HepG2 (cell line): Measurements from ENCODE around the gene CEP170. TPM values are rescaled to one million over a fixed set of nuclear protein-coding genes. Genes with fewer than 3 reads are reported as not detected.
A peak's percentile ranks its signal among the peaks of the same experiment; 100 is the strongest.

Experiments
- CEBPG ChIP-seq: IDR thresholded peaks from 2 replicates; pipeline ENCODE4 v1.6.1; 2016
- CREM ChIP-seq, 2 experiments: sonication (generic) in 1 of 2; formaldehyde crosslinking in 1 of 2; IDR thresholded peaks; 2 replicates each; pipeline versions ENCODE4 v1.4.0 to v1.6.1; 2016 to 2020; ENCODE audit warnings: antibody characterized with exemption in 1 of 2, mild to moderate bottlenecking in 1 of 2, missing genetic modification reagents in 1 of 2
- NFKBIZ ChIP-seq: IDR thresholded peaks from 2 replicates; pipeline ENCODE4 v1.6.1; 2018; ENCODE audit warnings: missing genetic modification reagents, missing compliant biosample characterization
- NR2F6 ChIP-seq, 2 experiments: IDR thresholded peaks; 2 replicates each; pipeline ENCODE4 v1.6.1; 2016; ENCODE audit warnings: antibody characterized with exemption in 1 of 2, mild to moderate bottlenecking in 1 of 2
- SOX5 ChIP-seq: IDR thresholded peaks from 2 replicates; pipeline ENCODE4 v1.6.1; 2016; ENCODE audit warnings: borderline replicate concordance
- TAF1 ChIP-seq: sonication (generic); formaldehyde crosslinking; IDR thresholded peaks from 2 replicates; pipeline ENCODE4 v1.4.0; 2020; ENCODE audit warnings: missing genetic modification reagents
- ZNF558 ChIP-seq: sonication (generic); formaldehyde crosslinking; IDR thresholded peaks from 2 replicates; pipeline ENCODE4 v1.9.0; 2022; ENCODE audit warnings: mild to moderate bottlenecking, missing genetic modification reagents, borderline replicate concordance
- polyA plus RNA-seq, 8 experiments: library from polyadenylated mRNA; depleted of rRNA in 3 of 8; stranded (reverse) in 7 of 8; unstranded in 1 of 8; fragments of >200 nt; fragmentation: Illumina TruSeq in 4 of 8; extraction: Trizol in 4 of 8; gene quantifications; 2 replicates each; pipeline versions ENCODE4 v1.2.1 to v1.2.3, GENCODE V29; 2011 to 2016; ENCODE audit warnings: low read depth in 4 of 8, missing spikeins in 1 of 8, mixed read lengths in 1 of 8; ENCODE audit not compliant: insufficient read depth in 1 of 8
- total RNA-seq, 5 experiments: library from RNA; depleted of rRNA; stranded (reverse); fragments of >200 nt; fragmentation: Illumina TruSeq; extraction: Trizol; gene quantifications; 2 replicates each; pipeline ENCODE4 v1.2.3, GENCODE V29; 2016; ENCODE audit warnings: low read depth in 1 of 5
- TF ChIP-seq, protein P1 (sequence below): sonication (generic); formaldehyde crosslinking; IDR thresholded peaks from 2 replicates; pipeline ENCODE4 v1.5.1; 2020; ENCODE audit warnings: mild to moderate bottlenecking, missing genetic modification reagents, moderate library complexity
- TF ChIP-seq, protein P2 (sequence below): sonication (generic); formaldehyde crosslinking; IDR thresholded peaks from 2 replicates; pipeline ENCODE4 v1.8.0; 2022; ENCODE audit warnings: missing genetic modification reagents, mild to moderate bottlenecking, moderate library complexity, borderline replicate concordance
- TF ChIP-seq, protein P3 (sequence below): sonication (generic); formaldehyde crosslinking; IDR thresholded peaks from 2 replicates; pipeline ENCODE4 v1.8.1; 2023; ENCODE audit warnings: mild to moderate bottlenecking, inconsistent platforms, moderate library complexity, missing genetic modification reagents, borderline replicate concordance
- TF ChIP-seq, protein P4 (sequence below): sonication (generic); formaldehyde crosslinking; IDR thresholded peaks from 2 replicates; pipeline ENCODE4 v1.4.0; 2020; ENCODE audit warnings: mild to moderate bottlenecking, missing genetic modification reagents
- TF ChIP-seq, protein P5 (sequence below): sonication (generic); formaldehyde crosslinking; IDR thresholded peaks from 2 replicates; pipeline ENCODE4 v1.9.0; 2022; ENCODE audit warnings: missing genetic modification reagents, mild to moderate bottlenecking, borderline replicate concordance

Gene CEP170
- total and polyA plus RNA-seq, 2 of the 13 experiments (the other 11 are each of a cell fraction or from before 2014, with no cell fraction given), result 23.0 to 28.6 TPM

DNA sequence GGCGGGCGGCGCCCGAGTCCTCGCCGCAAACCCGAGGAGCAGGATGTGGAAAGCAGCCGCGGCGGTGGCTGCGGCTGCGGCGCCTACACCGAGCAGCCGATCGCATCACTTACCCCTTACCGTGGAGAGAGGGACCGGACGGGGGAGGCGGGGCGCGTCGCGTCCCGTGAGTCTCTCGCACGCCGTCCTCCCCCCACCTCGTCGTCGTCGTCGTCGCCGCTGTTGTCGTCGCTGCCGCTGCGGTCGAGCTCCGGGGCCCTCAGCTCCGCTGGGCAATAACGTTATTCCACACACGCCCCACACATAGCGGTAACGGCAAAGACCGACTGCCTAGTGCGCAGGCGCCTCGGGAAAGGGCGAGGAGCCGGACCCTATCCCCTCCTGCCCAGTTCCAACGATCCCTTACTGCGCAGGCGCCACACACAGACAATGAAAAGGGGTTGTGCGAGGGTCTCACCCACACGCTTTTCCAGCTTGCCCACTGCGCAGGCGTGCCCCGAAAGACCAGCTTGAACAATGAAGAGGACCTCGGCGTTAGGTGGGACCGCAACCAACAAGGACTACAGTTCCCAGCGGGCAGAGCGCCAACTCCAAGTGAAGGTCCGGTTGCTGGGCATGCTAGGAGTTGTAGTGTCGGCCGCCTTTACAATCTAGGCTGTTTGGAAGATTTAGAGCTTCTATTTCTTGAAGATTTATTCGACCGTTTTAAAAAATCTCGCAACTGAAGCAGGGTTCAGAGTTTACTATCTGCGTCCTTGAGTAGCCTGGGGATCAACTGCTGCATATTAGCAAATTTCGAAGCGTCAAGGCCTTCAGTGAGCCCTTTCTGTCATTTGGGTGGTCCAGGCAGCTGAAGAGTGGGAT lies at the start of gene CEP170 (continued):
- TF ChIP-seq, protein P1, sequence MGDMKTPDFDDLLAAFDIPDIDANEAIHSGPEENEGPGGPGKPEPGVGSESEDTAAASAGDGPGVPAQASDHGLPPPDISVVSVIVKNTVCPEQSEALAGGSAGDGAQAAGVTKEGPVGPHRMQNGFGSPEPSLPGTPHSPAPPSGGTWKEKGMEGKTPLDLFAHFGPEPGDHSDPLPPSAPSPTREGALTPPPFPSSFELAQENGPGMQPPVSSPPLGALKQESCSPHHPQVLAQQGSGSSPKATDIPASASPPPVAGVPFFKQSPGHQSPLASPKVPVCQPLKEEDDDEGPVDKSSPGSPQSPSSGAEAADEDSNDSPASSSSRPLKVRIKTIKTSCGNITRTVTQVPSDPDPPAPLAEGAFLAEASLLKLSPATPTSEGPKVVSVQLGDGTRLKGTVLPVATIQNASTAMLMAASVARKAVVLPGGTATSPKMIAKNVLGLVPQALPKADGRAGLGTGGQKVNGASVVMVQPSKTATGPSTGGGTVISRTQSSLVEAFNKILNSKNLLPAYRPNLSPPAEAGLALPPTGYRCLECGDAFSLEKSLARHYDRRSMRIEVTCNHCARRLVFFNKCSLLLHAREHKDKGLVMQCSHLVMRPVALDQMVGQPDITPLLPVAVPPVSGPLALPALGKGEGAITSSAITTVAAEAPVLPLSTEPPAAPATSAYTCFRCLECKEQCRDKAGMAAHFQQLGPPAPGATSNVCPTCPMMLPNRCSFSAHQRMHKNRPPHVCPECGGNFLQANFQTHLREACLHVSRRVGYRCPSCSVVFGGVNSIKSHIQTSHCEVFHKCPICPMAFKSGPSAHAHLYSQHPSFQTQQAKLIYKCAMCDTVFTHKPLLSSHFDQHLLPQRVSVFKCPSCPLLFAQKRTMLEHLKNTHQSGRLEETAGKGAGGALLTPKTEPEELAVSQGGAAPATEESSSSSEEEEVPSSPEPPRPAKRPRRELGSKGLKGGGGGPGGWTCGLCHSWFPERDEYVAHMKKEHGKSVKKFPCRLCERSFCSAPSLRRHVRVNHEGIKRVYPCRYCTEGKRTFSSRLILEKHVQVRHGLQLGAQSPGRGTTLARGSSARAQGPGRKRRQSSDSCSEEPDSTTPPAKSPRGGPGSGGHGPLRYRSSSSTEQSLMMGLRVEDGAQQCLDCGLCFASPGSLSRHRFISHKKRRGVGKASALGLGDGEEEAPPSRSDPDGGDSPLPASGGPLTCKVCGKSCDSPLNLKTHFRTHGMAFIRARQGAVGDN (CRISPR knock-in tag), result peak; percentile 77
- TF ChIP-seq SOX5 (peak; percentile 84), NFKBIZ (CRISPR knock-in tag) (no peak), NR2F6 (IDR thresholded peaks at IDR 0.05) (no peak), NR2F6 (CRISPR knock-in tag; IDR thresholded peaks at IDR 0.05) (no peak), CREM (IDR thresholded peaks at IDR 0.05) (peak; percentile 96), CREM (CRISPR knock-in tag; IDR thresholded peaks at IDR 0.05) (no peak), CEBPG (CRISPR knock-in tag) (no peak), TAF1 (CRISPR knock-in tag) (peak; percentile 67), ZNF558 (CRISPR knock-in tag) (no peak)
- TF ChIP-seq, protein P2, sequence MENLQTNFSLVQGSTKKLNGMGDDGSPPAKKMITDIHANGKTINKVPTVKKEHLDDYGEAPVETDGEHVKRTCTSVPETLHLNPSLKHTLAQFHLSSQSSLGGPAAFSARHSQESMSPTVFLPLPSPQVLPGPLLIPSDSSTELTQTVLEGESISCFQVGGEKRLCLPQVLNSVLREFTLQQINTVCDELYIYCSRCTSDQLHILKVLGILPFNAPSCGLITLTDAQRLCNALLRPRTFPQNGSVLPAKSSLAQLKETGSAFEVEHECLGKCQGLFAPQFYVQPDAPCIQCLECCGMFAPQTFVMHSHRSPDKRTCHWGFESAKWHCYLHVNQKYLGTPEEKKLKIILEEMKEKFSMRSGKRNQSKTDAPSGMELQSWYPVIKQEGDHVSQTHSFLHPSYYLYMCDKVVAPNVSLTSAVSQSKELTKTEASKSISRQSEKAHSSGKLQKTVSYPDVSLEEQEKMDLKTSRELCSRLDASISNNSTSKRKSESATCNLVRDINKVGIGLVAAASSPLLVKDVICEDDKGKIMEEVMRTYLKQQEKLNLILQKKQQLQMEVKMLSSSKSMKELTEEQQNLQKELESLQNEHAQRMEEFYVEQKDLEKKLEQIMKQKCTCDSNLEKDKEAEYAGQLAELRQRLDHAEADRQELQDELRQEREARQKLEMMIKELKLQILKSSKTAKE (CRISPR knock-in tag), result 0 out of 2 replicates have a peak, but pooled peaks have one; percentile 42
- TF ChIP-seq, protein P3, sequence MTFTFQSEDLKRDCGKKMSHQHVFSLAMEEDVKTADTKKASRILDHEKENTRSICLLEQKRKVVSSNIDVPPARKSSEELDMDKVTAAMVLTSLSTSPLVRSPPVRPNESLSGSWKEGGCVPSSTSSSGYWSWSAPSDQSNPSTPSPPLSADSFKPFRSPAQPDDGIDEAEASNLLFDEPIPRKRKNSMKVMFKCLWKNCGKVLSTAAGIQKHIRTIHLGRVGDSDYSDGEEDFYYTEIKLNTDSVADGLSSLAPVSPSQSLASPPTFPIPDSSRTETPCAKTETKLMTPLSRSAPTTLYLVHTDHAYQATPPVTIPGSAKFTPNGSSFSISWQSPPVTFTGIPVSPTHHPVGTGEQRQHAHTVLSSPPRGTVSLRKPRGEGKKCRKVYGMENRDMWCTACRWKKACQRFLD (CRISPR knock-in tag), result no peak
- TF ChIP-seq, protein P4, sequence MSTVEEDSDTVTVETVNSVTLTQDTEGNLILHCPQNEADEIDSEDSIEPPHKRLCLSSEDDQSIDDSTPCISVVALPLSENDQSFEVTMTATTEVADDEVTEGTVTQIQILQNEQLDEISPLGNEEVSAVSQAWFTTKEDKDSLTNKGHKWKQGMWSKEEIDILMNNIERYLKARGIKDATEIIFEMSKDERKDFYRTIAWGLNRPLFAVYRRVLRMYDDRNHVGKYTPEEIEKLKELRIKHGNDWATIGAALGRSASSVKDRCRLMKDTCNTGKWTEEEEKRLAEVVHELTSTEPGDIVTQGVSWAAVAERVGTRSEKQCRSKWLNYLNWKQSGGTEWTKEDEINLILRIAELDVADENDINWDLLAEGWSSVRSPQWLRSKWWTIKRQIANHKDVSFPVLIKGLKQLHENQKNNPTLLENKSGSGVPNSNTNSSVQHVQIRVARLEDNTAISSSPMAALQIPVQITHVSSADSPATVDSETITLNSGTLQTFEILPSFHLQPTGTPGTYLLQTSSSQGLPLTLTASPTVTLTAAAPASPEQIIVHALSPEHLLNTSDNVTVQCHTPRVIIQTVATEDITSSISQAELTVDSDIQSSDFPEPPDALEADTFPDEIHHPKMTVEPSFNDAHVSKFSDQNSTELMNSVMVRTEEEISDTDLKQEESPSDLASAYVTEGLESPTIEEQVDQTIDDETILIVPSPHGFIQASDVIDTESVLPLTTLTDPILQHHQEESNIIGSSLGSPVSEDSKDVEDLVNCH, result peak; percentile 18; the same call in 1 of the 2 replicates
- TF ChIP-seq, protein P5, sequence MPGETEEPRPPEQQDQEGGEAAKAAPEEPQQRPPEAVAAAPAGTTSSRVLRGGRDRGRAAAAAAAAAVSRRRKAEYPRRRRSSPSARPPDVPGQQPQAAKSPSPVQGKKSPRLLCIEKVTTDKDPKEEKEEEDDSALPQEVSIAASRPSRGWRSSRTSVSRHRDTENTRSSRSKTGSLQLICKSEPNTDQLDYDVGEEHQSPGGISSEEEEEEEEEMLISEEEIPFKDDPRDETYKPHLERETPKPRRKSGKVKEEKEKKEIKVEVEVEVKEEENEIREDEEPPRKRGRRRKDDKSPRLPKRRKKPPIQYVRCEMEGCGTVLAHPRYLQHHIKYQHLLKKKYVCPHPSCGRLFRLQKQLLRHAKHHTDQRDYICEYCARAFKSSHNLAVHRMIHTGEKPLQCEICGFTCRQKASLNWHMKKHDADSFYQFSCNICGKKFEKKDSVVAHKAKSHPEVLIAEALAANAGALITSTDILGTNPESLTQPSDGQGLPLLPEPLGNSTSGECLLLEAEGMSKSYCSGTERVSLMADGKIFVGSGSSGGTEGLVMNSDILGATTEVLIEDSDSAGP, result peak; percentile 53; the same call in 1 of the 2 replicates
